GM12872 (cell line): ENCODE data around the gene OBSL1.

Experiments
- TF ChIP-seq, protein P1 (sequence below): IDR thresholded peaks from 3 replicates; pipeline ENCODE4 v1.5.1; 2011; ENCODE audit warnings: low read depth, mild to moderate bottlenecking, low read length, moderate library complexity; ENCODE audit not compliant: insufficient read depth

Gene OBSL1

DNA sequence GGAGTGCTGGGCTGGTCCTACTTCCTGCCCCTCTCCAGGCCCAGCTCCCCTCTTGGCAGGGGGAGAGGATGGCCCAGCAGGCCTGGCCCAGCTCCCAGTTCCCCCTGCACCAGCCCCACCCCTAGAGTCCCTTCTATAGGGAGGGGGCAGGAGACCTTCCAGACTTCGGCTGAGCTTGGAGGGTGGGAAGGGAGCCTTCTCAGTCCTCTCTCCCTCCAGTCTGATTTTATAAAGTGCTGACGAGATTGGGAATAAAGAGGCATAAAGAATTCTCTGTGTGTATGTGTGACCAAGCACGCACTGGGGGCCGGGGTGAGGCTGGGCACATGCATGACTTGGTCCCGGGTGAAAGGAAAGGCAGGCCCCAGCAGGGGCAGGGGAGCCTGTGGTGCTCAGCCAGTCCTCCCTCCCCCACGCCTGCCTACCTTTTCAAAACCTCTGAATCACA, 32.8 kb downstream of the OBSL1 start:
- TF ChIP-seq, protein P1, sequence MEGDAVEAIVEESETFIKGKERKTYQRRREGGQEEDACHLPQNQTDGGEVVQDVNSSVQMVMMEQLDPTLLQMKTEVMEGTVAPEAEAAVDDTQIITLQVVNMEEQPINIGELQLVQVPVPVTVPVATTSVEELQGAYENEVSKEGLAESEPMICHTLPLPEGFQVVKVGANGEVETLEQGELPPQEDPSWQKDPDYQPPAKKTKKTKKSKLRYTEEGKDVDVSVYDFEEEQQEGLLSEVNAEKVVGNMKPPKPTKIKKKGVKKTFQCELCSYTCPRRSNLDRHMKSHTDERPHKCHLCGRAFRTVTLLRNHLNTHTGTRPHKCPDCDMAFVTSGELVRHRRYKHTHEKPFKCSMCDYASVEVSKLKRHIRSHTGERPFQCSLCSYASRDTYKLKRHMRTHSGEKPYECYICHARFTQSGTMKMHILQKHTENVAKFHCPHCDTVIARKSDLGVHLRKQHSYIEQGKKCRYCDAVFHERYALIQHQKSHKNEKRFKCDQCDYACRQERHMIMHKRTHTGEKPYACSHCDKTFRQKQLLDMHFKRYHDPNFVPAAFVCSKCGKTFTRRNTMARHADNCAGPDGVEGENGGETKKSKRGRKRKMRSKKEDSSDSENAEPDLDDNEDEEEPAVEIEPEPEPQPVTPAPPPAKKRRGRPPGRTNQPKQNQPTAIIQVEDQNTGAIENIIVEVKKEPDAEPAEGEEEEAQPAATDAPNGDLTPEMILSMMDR = no peak

DNA sequence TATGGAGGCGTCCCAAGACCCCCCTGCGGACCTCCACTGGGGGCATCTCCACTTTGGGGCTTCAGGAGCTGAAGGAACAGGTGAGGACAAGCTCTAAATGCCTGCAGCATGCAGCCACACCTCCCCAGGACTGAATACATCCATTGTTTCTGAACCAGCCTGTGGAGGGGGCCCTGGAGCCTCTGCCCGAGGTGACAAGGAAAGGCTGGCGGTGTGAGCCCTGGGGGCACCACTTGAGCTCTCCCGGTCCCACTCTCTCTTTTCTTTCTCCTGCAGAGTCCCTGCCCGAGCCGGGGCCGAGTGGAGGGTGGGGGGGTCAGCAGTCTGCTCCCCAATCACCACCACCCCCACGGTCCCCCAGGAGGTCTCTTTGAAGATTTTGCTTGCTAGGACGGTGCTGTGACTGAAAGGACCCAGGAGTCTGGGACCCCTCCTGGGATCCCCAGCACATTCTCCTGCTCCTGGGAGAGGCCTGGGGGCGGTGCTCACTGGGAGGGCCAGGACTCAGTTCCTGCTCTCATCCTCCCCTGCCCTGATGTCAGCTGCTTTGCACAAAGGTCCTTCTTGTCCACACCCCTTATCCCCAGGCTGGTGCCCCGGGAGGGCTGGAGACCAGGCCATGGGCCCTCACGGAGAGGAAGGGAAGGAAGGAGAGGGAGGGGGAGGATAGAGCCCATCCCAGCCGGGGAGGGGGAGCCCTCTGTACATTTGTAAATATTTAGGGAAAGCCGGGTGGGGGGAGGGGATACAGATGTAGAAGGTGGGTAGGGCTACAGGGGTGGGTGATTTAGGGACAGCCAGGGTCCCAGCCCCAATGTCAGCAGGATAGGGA, 33.5 kb downstream of the OBSL1 start:
- TF ChIP-seq, protein P1 = no peak

DNA sequence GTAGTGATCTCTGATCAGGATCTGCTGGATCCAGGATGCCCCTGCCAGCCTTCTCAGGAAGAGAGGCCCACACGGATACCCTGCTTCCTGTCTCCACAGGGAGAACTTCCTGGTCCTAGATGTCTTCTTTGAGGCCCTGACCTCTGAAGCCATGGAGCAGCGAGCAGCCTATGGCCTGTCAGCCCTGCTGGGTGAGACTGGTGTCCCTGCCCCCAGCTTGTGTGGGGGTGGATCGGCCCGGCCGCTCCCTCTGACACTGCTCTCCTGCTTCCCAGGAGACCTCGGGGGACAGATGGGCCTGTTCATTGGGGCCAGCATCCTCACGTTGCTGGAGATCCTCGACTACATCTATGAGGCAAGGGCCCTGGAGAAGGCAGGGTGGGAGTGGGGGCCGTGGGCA, 34.4 kb downstream of the OBSL1 start:
- TF ChIP-seq, protein P1 = no peak

DNA sequence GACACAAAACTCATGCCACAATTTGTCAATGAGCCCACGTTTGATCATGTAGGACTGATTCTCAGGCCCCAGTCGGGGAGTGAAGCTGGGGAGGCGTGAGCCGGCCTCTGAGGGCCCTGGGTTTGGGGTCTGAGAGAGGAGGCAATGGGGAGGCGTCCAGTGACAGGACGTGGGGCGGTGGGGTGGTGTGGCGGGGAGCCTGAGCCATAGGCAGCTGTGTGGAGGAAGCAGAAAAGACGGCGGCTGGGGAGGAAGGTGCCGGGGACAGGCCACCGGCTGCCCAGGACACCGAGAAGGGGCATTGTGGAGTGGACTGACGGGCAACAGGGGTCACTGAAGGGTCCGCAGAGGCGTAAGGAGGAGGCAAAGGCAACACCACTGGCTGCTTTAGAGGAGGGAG, 34.9 kb downstream of the OBSL1 start:
- TF ChIP-seq, protein P1 = no peak

DNA sequence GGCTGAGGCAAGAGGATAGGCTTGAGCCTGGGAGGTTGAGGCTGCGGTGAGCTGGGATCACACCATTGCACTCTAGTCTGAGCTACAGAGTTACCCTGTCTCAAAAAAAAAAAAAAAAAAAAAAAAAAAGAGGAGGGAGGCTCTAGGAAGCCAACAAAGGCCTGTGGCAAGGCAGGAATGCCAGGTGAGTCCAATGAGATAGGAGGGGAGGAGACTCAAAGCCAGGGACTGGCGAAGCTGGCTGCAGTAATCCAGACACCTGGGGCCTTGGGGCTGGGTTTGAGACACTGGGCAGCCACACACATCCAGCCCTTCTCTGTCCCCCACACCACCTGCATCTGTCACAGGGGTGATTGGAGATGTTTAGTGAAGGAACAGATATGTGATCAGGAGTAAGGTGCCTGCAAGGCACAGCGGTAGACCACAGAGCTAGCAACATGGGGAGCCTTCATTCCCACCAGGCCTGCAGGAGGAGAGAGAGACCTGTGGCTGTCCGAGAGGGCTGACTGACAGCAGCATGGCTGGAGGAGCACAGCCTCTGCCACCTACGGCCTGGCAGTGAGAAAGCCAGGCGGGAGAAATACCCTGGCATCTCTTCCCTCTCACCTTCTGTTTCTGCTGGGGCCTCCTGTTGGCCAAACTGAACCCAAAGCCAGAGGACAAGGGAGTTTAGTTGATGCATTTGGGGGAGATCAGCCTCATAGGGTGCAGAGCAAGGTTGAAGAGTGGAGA, 37.2 kb downstream of the OBSL1 start:
- TF ChIP-seq, protein P1 = no peak

DNA sequence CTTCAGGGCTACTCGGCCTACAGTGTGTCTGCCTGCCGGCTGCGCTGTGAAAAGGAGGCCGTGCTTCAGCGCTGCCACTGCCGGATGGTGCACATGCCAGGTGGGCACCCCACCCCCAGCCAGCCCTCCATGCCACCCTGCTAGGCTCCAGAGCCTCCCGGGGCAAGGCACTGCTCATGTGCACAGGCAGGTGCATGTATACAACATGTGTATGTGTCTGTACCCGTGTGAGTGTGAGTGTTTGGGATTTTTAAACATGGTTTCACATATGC, 39.0 kb downstream of the OBSL1 start:
- TF ChIP-seq, protein P1 = no peak

DNA sequence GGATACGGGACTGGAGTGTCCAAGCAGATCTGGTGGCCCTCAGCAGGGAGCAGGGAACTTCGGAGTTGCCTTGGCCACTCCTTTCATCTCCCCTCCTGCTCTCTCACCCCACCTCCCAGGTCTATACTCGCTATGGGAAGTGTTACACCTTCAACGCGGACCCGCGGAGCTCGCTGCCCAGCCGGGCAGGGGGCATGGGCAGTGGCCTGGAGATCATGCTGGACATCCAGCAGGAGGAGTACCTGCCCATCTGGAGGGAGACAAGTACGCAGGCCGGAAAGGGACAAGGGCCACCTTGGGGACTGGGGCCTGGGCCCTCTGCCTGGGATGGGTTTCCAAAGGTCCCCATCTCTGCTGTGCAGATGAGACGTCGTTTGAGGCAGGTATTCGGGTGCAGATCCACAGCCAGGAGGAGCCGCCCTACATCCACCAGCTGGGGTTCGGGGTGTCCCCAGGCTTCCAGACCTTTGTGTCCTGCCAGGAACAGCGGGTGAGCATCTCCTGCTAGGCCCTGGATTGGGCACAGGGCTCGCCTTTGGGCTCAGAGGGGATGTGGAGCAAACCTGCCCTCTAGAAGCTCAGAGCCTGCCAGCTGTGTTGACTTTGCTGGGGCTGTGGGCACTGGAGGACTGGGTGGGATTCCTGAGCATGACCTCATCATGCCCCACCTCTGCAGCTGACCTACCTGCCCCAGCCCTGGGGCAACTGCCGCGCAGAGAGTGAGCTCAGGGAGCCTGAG, 39.5 kb downstream of the OBSL1 start:
- TF ChIP-seq, protein P1 = no peak
